GM11168 (cell line): Measurements from ENCODE around the gene MCC.

Experiments used
- in situ Hi-C: fragments of 300-500 bp; cut with MboI; formaldehyde crosslinking; loops from one replicate; pipeline ENCODE4 v1.12.0; 2022; ENCODE audit warnings: low sequenced_read_pairs; ENCODE audit not compliant: unreplicated experiment

MCC gene

GRCh38 chr5:113140837-113141671, 347.2 kb downstream of the MCC start:
- in situ Hi-C loops: no loop called here

- in situ Hi-C loops: no loop called here
Observed at GRCh38 chr5:113133211-113133975, 354.9 kb downstream of the MCC start.

GRCh38 chr5:113132564-113132963, 355.7 kb downstream of the MCC start:
- in situ Hi-C loops: no loop called here

DNA sequence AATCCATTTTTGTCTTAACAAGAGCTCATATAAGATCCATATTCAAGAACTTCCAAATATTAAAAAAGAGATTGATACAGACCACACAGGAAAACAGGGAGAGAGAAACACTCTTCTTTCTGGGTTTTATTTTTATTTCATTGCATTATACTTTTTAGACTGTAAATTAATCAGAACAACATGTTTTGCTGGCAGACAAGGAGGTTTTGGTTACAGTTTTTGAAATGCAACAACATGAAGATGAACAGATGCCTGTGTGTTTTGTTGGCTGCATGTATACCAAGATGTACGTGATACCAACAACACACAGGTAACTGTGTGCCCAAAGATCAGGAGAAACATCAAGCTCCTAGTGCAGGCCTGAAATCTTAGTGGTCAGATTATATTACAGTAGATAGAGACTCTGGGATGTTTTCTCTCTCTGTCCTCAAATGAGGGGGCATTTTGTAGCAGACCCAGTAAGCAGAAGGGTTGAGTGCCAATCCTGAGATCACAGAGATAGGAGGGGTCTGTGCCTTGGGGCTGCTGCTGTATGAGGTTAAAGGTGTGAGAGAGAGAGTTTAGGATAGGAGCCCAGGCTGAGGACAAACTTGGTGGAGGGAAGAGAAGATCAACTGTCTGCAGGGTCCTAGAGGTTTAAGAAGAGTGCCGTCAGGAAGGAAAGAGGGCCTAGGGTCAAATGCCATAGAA, 359.5 kb downstream of the MCC start:
- in situ Hi-C loops: no loop called here

DNA sequence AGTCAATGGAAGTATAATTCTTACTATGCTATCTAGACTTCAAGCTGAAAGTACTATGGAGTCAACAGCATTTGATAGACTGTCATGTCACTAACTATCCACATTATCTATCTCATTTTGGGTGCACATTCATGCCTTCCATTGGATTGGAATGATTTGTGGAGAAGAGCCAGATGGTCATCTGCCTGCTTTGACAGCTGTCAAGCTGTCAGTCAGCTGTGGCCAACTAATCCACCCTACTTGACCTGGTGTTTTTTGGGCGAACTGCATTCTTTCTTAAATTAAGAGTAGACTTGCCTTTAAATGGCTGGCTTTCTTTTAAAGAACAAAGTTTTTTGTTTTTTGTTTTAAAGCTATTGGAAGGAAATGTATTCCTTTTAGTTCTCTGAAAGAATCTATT, 360.2 kb downstream of the MCC start:
- in situ Hi-C loops: no loop called here

DNA sequence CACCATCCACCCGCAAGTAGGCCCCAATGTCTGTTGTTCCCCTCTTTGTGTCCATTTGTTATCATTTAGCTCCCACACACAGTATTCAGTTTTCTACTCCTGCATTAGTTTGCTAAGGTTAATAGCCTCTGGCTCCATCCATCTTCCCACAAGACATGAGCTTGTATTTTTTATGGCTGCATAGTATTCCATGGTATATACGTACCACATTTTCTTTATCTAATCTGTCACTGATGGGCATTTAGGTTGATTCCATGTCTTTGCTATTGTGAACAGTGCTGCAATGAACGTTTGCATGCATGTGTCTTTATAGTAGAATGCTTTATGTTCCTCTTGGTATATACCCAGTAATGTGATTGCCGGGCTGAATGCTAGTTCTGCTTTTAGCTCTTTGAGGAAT, 361.2 kb downstream of the MCC start:
- in situ Hi-C loops: no loop called here

DNA sequence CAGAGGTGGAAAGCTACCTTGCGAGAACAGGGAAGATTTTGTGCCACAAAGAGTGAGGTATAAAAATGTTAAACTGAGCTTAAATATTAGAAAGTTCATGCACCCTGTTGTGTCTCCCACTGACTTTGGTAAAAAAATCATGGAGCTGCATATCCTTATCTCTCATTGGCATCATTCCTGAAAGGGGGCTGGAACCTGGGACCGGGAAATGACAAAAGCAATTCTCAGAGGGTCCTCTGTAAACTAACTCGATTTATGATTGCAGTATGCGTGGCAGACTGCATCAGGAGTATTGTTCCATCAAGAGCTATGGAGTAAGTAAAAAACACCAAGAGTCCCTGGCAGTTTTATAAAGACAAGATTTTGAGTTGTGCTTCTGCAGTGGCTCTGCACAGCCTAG, 362.9 kb downstream of the MCC start:
- in situ Hi-C loops: no loop called here

DNA sequence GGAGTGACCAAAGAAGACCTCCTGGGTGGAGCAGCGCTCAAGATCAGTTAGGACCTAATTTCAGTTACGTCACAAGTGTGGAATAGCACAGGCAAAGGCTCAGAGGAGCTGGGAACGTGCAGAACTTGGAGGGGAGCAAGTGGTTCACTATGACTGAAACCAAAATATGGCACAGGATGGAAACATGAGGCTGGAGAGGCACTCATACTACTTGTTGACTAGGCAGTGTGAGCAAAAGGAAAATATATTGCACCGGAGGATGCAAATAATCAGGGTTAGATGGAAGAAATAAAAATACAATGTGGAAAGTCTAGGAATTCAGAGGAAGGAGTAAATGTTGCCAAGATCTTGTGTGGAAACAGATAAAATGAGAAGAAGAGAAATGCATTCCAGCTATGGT, 363.3 kb downstream of the MCC start:
- in situ Hi-C loops: no loop called here

DNA sequence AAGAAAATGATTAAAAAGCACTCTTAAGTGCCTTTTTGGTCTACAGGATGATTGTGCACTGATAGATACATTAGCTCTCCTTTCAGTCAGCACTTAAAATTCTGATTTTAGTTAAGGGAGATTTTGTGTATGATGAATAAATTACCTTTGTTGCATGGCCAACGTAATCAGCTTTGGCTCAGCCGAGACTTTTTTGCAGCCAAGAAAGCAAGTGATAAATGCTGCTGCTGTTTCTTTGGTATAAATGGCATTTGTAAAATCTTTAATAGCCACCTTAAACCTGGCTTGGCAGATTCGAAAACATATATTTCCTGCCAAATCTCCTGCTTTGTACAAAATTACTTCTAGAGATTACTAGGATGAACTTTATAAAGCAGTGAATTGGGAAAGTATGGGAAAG, 364.0 kb downstream of the MCC start:
- in situ Hi-C loops: no loop called here

DNA sequence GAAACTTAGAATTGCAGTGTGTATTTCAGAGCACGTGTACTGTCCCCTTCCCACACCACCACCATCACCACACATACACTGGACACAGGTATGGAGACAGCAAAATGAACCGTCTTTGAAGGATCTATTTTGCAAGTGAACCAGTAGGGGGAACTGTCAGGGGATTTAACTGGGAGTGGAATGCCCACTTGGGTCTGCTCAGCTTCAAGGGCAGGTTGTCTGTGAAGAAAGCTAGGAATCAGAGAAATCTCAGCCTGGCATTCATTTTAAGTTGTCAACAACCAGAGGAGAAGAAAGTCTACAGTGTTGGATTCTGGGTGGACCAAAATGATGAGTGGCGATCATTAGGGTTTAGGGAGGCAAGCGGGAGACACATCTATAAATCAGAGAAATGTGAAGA, 364.6 kb downstream of the MCC start:
- in situ Hi-C loops: no loop called here

DNA sequence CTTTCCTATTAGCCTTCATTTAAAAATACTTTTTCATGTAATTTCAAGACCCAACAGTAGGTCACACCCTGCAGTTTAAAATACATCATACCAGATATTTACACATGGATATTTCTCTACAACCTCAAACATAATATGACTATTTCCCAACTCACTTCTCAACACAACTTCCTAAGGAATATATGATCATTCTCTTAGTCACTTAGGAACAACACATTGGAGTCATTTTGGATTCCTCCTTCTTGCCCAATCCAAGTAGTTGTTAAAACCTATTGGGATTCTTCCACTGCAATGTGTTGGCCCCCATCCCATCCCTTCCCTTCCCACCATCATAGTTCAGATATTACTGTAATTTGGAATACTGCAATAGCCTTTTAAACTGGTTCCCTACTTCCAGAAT, 366.2 kb downstream of the MCC start:
- in situ Hi-C loops: no loop called here

DNA sequence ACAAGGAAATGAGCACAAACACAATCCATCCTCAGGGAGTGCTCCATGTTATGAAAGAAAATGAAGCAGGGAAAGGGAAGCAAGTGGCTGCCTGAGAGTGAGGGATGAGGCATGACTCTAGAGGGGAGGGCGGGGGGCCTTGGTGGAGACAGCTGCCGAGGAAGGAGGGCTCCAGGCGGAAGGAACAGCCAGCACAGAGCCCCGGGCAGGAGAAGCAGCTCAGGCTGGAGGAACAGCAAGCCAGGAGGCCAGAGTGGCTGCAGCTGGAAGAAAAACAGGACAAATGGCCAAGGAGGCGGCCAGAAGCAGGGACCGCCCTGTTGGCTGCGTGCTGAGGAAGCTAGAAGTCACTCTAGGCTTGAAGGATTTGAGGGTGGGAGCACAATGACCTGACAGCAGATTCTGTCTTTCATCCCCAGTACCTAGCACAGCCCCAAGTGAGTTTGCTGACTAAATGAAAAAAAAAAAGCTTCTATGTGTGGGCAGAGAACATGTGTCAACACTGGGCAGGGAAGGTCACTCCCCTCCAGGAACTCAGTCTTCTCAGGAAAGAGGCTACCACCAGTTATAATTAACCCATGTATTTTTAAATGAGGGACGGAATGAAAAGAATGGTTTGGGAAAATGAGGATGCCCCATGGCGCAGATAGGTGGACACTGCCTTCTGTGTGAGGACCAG, 368.9 kb downstream of the MCC start:
- in situ Hi-C loops: no loop called here

GRCh38 chr5:113118765-113119164, 369.5 kb downstream of the MCC start:
- in situ Hi-C loops: no loop called here

DNA sequence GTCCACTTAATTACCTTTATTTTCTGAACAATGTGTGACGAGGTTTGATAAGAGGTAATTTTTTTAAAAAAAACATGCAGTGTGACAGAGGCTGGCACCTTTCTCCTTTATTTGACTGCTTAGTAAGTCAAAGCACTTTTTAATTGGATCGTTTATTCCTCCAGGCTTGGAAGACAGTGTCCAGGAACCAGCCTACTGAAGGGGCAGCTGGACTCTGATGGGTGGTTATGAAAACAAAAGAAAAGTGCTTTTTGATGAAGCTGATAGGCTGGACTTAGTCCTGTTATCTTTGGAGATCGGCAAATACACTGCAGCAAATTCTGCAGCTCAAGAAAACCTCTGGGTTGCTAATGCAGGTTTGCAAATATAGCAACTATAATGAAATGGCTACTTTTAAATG, 370.0 kb downstream of the MCC start:
- in situ Hi-C loops: no loop called here

DNA sequence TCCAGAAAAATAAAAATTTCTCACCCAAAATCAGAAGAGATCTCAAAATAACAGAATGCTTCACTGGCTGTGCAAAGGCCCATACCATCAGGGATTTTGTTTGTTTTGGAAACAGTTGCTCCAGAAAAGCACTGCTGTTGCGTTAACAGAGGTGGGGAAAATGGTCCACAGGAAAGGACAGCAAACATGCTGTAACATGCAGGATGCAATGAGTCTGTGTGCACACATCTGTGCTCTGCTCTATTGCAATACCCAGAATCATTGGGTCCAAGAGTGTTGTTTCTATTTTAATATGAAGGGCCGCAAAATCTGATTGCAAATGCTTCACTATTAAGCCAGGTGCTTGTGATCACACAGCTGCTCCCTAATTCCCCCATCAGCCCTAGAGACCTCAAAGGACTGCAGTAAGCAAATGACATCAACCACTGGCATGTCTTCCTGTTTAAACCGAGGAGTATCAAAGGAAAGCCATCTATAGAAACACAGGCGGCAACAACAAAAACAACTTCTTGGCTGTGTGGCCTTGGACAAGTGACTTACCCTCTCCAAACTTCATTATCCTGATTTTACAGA, 370.6 kb downstream of the MCC start:
- in situ Hi-C loops: no loop called here

- in situ Hi-C loops: no loop called here
Observed at GRCh38 chr5:113115956-113116355, 372.3 kb downstream of the MCC start.

- in situ Hi-C loops: no loop called here
Observed at GRCh38 chr5:113115061-113115460, 373.2 kb downstream of the MCC start.

DNA sequence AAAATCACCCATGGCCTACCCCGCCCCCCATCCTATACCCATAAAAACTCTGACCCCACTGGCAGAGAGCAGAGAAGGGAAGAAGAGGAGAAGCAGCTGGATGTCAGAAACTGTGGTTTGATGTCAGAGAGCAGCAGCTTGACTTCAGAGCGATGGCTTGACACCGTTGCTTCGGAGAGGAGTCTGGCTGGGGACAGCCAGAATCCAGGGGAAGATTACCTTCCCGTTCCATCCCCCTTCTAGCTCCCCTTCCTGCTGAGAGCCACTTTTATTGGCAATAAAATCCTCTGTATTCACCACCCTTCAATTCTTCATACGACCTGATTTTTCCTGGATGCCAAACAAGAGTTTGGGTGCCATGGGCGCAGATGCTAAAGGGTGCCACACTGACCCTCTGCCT, 373.7 kb downstream of the MCC start:
- in situ Hi-C loops: no loop called here

DNA sequence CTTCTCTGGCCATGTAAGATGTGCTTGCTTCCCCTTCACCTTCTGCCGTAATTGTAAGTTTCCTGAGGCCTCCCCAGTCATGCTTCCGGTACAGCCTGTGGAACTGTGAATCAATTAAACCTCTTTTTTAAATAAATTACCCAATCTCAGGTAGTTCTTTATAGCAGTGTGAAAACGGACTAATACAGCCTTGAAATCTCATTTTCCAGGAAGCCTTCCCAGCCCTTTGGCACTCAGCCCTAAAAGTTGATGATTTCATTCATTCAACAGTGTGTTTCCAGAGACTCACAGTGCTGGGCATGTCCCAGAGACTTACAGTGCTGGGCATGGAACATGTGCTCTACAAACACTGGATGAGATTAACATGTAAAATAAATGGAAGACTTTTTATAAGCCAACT, 375.8 kb downstream of the MCC start:
- in situ Hi-C loops: no loop called here

DNA sequence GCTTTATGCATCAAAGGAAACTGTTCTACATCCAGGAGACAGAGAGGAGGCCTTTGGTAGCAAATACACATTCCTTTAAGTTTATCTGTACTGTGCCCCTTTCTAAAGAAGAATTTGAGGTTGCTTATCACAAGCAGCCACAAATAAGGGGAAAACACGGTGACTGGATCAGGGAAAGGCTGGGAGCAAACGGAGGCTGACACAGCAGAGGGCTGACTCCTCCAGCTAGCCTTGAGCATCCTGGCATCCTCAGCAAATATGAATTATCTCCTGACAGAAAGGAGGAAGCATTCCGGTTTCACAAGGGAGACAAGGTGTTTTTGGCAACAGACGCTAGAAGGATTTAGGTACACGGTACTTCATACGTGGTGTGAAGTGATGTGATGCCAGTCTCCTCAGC, 378.1 kb downstream of the MCC start:
- in situ Hi-C loops: no loop called here
